GM21737 (cell line): ENCODE data around the gene CACNA1D.

Source experiments
- ATAC-seq: cut with Tn5 transposase; IDR thresholded peaks from one replicate; pipeline ENCODE4 v1.9.1; 2021; ENCODE audit warnings: mild to moderate bottlenecking, moderate library complexity; ENCODE audit not compliant: unreplicated experiment

Gene CACNA1D

DNA sequence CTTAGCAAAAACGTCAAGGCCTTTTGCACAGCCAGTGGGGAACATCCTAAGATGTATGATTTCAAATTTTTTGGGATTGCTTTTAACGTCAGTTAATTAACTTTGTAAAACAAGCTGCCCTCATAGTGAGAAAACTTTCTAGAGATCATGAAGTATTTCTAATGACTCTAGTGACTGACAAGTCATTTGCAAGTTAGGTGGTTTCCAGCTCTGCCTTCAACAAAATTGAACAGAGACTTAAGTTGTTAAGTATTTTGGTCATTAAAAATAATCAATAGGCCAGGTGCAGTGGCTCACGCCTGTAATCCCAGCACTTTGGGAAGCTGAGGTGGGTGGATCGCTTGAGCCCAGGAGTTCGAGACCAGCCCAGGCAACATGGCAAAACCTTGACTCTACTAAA, 280.6 kb downstream of the CACNA1D start:
- ATAC-seq, result no peak

DNA sequence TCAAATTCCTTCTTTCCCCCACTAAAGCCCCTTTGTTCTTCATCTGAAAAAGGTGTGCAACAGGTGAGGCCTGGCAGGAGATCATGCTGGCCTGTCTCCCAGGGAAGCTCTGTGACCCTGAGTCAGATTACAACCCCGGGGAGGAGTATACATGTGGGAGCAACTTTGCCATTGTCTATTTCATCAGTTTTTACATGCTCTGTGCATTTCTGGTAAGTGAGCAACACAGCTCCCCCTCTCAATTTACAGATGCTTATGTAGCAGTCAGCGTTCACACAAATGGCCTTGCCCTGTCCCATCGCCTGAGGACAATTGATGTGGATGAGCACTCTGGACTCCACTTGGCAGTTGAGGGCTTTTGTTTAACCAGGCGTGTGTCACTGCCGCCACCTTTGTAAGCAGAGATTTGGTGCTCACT, 281.4 kb downstream of the CACNA1D start:
- no peak for ATAC-seq

DNA sequence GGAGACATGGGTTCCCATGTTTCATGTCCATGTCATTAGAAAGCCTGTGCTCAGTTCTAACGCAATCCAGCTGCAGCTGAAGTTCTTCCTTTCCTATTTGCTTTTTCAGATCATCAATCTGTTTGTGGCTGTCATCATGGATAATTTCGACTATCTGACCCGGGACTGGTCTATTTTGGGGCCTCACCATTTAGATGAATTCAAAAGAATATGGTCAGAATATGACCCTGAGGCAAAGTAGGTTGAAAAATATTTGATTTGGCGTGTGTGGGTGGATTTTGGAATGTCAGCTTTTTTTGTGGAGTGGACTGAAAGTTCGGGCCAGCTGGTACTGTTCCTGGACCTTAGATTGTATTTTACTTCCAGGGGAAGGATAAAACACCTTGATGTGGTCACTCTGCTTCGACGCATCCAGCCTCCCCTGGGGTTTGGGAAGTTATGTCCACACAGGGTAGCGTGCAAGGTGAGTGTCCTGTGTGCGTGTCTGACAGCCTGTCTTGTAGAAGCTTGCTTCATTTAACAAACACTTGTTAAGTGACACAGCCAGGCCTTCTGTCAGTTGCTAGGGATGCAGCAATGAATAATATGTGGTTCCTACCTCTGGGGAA, 282.2 kb downstream of the CACNA1D start:
- no peak for ATAC-seq

DNA sequence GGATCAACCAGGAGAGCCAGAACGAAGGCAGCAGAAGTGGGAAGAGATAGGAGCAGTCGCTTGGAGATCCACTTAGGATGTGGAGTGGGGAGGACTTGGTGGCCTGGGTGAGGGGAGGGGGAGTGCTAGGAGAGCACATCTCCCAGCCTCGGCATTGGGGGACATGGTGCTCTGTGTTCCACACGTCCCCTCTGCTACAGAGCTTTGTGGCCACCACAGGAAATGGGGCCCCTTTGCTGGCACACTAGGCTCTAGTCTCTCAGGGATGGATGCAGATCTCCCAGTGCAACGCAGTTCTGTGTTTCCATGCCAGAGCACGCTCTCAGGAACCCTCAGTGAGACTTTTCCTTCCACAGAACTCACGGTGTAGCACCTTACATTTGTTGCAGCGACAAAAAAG, 283.1 kb downstream of the CACNA1D start:
- no peak for ATAC-seq

DNA sequence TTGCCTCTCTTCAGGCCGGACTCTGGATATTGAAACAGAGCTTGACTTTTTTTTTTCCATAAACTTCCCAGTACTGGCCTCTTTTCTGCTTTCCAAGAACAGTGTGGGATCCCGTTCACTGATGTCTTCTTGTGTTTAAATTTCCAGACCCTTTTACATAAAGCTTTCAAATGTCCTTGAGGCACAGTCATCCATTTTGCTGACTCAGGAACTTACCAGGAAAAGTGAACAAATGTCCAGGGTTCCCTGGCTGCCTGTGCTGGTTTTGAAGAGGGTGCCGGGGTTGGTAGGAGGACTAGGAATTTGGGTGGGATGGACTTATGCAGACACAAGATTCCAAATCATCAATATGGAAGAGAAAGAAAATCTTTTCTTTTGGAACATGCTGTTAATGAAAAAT, 283.7 kb downstream of the CACNA1D start:
- ATAC-seq, result no peak

DNA sequence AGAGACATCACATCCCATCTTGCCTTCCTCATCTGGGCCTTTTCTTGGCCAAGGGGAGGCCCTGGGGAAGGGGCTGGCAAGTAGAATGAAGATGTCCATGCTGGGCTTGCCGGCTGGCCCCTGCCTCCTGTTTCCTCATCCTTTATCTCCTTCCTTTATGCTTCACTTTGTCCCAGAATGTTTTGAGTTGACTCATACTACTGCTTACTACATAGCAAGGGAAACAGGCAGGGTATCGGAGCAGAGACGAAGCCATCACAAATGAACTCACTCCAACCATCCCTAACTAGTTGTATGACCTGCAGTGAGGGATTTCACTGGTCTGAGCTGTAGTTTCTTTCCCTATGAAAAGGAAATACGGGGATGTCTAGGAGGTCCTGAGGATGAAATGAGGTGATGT, 285.8 kb downstream of the CACNA1D start:
- ATAC-seq, result no peak

DNA sequence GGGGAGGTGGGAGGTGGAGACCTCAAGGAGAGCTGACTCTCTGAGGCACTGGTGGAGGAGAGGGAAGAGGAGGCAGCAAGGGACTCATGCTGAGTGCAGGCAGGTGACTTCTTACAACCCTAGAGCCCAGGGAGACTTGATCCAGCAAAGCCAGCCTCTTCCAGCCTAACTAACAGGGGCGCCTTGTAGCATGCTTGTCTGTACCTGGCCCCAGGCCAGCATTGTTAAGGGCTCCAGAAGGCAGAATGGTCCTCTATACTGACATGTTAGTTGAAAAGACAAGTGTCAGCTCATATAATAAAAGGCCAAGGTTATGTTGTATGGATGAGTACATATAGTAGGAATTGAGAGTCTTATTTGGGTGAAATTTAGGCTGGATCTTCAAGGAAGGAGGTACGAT, 286.4 kb downstream of the CACNA1D start:
- no peak for ATAC-seq

DNA sequence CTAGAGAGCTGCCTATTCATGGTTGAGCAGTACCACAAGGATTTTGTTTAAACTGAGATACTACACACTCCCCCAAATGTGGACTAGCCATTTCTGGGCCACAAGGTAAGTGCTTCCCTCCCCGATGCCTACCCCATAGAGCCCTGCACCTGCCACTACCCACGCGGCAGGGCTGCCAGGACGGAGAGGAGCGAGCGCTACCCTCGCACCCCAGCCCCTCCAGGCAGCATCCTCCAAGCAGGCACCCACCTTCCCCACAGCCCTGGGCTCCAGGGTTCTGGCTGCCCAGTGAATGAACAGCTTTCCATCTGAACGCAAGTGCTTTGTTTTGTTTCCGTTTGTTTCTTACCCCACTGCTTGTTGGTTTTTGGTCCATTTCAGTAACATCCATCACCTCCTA, 292.6 kb downstream of the CACNA1D start:
- no peak for ATAC-seq

DNA sequence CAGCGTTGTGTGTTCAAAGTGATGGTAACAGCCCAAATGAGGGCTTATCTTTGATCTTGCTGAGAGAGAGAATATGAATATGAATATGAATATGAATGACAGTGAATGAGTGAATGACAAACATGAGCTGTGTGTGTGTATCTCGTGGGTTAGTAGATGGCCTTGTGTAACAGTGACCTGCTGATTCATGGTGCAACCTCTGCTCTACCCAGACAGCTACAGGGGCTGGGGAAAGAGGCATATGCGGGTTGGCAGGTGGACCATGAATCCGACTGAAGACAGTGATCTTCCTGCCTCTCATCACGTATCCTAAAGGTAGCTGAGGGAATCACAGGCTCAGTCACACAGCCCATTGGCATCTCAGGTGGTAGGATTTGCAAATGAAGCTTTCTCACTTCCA, 293.6 kb downstream of the CACNA1D start:
- ATAC-seq, result no peak

DNA sequence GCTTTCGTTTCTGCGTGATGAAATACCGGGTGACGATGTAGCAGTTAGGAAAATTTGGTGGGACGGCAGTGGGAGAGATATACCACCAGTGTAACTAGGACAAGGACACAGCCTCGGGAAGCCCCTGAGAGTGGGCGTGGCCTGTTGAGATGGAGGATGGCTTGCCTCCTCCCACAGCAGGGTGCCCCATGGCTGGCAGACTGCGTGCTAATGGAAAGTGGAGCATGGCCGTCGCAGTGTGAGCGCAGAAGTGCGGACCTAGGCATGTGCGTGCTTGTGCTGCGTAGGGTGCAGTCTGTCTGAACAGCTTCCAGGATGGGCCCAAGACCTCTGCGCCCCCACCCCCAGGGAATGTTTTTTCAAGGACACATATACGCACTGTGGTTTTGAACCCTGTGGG, 295.0 kb downstream of the CACNA1D start:
- ATAC-seq, result no peak

DNA sequence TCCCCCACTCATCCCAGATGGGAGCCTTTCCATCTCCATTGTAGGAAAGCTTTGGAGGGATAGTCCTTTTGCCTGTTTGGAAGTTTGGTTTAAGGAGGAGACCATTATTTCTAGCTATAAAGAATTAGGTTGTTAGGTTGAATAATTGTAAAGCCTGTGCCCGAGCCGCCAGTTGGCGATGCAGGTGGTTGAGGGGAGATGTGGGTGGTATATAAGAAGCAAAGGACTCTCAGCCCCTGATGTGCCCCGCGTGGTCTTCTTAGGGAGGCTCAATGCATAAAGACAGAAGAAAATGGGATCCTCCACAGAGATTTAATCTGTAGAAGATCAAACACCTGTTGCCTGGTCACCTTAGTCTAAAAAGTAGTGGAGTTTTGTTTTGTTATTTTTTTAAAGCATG, 296.1 kb downstream of the CACNA1D start:
- ATAC-seq, result no peak

DNA sequence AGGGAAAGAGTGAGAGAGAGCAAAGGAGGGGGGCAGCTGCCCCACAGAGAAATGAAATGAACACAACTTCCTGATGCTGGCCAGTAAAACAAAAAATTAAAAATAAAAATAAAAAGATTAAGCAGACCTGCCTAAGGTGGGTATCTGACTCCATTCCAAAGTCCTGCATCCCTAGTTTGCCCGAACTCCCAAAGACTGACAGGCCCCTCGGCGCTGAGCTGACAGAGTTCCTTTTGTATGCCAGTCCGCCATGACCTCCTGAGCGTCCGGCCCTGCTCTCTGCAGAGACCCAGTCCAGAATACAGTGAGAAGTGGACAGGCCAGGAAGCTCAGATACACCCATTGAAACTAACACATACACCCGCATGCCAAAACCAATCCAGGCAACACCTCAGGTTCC, 296.9 kb downstream of the CACNA1D start:
- ATAC-seq, result no peak

DNA sequence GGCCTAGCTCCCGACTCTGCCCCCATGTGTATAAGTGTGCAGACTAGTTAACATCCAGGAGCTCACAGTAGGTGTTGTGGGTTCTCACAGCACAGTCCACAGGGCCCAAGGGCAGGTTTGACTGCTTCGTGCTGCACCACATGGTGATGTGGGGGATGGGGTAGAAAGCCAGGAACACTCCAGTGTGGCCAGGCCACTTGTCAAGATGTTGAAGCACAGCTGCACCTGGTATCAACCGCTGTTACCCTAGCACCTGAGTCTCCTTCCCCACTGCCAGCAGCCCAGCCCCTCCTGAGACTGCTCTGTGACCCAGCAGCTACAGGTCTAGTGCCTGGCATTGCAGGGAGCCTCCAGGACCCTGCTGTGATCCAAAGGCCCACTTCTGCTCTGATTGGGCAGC, 298.5 kb downstream of the CACNA1D start:
- ATAC-seq, result no peak

DNA sequence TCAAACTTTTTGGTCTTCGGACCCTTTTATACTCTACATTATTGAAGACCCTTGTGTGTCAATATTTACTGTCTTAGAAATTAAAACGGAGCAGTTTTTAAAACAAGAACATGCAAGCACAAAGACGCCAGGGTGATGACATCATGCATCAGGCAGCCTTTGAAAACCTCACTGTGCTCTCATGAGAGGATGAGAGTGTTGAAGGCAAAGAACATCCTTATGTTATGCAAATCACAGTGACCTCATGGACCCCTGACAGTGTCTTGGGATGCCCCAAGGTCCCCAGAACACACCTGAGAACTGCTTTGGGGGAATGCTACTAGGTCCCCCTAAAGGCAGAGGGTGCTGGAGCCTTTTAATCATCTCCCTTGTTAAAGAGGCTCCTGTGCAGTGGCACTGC, 300.2 kb downstream of the CACNA1D start:
- no peak for ATAC-seq

DNA sequence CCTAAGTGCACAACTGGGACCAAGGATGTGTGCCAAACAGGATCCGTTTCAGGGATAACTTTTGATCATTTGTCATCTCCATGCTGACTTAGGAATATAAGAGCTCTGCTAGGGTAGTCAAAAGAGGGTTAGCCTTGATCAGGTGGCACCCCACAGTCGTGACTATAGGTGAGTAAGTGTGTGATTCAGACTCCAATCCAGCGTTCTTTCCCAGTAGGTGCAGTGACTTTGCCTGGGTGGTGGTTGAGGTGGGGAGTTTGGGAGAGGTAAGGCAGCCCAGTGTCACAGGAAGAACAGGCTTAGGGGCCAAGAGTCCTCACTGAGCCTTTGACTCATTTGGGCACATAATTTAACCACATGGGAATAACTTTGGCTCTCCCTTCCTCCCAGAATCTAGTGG, 300.8 kb downstream of the CACNA1D start:
- no peak for ATAC-seq

DNA sequence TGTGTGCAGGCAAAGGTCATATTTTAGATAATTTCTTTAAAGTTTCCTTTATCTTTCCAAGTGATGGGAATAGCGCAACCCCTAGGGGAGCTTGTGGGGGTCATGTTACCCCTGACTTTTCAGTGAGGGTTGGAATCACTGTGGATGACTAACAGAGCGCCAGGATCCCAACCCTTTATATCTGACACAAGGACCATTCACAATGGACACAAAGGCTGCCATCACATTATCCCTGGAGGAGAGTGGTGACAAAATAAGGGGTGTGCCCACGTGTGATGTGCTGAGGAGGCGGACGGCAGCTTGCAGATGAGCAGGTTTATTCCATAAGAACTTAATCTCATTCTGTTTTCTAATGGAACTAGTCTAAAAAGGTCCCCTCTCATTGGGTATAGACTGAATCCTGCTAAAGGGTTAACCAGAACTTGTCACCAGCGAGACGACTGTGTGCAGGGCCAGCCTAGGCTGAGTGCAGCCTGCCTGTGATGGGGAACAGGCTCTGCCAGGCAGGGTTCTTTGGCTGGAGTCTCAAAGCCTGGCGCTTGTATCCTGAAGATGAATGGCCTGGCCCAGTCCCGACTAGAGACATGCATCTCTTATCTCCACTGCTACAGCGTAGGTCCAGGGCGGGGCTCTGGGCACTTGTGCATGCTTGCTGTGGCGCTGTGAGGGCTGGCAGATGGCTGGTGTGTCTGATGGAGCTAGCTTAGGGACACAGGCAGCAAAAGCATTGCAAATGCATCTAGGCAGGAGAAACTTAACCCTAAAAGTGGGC, 301.6 kb downstream of the CACNA1D start:
- no peak for ATAC-seq

DNA sequence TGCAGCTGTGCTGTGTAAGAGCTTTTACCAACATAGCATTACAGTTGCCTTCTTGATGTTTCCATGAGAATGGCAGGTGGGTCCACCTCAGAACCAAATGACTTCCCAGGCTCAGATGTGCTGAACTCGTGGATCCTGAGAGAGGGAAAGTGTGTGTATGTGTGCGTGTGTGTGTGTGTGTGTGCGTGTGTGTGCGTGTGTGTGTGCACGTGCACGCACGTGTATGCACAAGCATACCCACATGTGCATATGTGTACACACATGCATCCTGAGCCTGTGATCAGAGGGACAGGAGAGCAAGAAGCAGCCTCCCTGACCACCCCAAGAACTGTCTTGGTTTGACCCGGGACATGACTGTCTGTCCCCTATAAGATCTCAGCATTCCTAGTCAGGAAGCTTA, 303.7 kb downstream of the CACNA1D start:
- no peak for ATAC-seq

DNA sequence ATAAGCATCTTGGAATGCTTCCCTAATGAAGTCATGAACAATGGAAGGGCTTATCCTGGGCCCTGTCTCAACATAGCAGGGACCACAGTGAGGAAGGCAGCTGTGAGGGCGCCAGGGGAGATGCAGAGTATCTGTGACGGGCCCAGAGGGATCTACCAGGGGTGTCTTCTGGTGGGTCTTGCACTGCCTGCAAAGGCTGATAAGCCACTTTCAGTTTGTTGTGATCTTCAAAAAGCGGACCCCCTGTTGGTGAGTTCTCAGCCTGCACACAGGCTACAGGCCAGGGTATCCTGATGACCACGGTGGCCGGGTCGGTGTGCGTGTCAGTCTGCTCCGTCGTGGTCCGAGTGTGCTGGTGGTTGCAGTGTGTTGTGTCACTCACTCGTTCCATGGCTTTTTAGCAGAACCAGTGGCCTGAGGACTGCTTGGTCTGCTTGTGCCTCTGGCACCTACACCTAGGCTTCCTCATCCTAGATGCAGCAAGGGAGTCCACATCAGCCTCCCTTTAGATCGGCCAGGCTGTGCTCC, 305.0 kb downstream of the CACNA1D start:
- no peak for ATAC-seq

DNA sequence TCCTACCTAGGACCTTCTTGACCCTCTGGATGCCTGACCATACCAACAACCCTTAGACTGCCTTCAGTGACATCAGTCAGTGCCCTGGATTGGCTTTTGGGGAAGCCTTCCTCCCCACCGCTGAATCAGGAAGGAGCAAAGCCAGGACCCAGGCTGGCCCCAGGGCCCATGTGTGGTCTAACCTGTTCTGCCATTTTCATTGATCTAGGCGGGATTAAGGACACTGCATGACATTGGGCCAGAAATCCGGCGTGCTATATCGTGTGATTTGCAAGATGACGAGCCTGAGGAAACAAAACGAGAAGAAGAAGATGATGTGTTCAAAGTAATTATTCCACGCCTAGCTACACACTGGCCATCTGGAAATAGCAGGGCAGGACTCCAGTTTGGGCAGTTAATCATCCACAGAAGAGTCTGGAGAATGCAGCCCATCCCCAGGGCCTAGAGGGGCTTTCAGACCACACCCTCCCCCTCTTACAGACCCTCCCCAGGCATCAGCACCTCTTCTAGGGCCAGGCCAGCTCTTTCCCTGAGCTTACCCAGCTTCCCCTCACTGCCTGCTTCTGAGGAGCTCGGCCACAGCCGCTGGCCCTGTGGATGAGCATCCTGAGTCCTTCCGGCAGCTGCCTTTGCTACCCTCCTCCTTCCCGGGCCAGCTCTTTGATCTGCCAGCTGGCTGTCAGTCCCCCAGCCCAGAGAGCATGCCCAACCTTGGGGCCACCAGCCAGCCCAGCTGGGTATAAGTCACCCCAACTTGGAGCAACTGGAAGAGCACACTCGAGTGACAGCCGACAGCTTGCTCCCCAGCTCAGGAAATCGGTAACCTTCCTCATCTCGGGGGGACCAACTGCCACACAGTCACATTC, 305.9 kb downstream of the CACNA1D start:
- ATAC-seq, result no peak

DNA sequence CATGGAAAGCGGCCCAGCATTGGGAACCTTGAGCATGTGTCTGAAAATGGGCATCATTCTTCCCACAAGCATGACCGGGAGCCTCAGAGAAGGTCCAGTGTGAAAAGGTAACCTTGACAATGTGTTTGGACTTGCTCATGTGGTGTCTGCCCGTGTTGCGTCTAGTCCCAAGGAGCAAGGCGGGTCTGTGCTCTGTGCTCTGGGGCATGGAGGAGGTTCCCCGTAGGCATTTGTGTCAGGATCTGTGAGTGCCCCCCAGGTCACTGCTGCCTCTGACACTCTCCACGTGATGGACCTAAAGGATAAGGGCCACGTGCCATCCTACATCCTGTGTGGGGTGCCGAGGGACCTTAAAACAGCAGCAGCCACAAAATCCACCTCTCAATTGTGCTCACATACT, 306.9 kb downstream of the CACNA1D start:
- no peak for ATAC-seq

DNA sequence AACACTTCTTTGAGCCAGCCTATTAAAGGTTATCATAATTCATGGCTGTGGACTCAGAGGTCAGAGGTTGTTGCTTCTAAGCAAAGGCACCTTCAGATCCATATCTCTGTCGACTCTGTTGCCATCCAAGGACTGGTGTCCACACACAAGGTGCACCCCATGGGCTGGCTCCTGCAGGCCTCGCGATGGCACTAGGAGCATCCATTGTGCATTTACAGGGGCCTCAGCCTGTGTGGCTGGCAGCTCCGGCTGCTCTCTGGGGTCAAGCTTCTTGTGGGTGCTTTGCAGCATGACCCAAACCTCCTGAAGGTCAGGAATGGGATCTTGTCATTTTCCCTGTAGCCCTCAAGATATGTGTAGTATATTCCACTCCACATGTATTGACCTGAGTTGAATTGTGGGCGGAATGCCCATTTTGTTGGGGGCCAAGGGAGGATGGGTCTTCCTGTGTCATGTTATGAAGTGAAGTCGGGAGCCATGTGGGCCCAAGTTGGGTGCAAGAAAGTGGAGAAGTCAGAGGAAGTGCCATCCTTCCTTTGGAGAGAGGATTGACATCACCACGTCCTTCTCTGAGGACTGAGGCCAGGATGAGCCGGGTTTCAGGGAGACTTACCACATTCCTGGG, 308.0 kb downstream of the CACNA1D start:
- no peak for ATAC-seq
